ENCODE measurements around the gene GRID2.
"Not testable (repeated sequence)": the region's sequence is repeated elsewhere in the genome, so short reads cannot be mapped to it uniquely, and the experiment has no call there.

Gene GRID2

GRCh38 chr4:92451782-92452181 lies 148.0 kb downstream of the GRID2 start:
- no peak for DNase-seq (ENCODE audit: low read depth)
- H3K4me3 ChIP-seq (ENCODE audit: low read depth, low read length): no peak overlapping the region
- no peak for TF ChIP-seq CTCF (IDR thresholded peaks at IDR 0.05; ENCODE audit: low read depth, low read length, missing control alignments)

GRCh38 chr4:92452383-92452782 lies 148.6 kb downstream of the GRID2 start:
- not testable (repeated sequence) for DNase-seq (ENCODE audit: low read depth); H3K4me3 ChIP-seq (ENCODE audit: low read depth, low read length)

- no peak overlapping the region for H3K4me3 ChIP-seq (ENCODE audit: low read depth, low read length)
- no peak for DNase-seq (ENCODE audit: low read depth)
- TF ChIP-seq CTCF (IDR thresholded peaks at IDR 0.05; ENCODE audit: low read depth, low read length, missing control alignments): no peak
Observed at GRCh38 chr4:92455329-92455839, 151.6 kb downstream of the GRID2 start.

GRCh38 chr4:92455951-92456350 lies 152.2 kb downstream of the GRID2 start:
- H3K4me3 ChIP-seq (ENCODE audit: low read depth, low read length): no peak overlapping the region
- DNase-seq (ENCODE audit: low read depth): no peak
- TF ChIP-seq CTCF (IDR thresholded peaks at IDR 0.05; ENCODE audit: low read depth, low read length, missing control alignments): no peak

GRCh38 chr4:92461732-92462131 lies 158.0 kb downstream of the GRID2 start:
- no peak for DNase-seq (ENCODE audit: low read depth)
- no peak for TF ChIP-seq CTCF (IDR thresholded peaks at IDR 0.05; ENCODE audit: low read depth, low read length, missing control alignments)
- no peak overlapping the region for H3K4me3 ChIP-seq (ENCODE audit: low read depth, low read length)

GRCh38 chr4:92477298-92477697 lies 173.5 kb downstream of the GRID2 start:
- no peak for TF ChIP-seq CTCF (IDR thresholded peaks at IDR 0.05; ENCODE audit: low read depth, low read length, missing control alignments)
- DNase-seq (ENCODE audit: low read depth): no peak
- no peak overlapping the region for H3K4me3 ChIP-seq (ENCODE audit: low read depth, low read length)

GRCh38 chr4:92483341-92483740 lies 179.6 kb downstream of the GRID2 start:
- DNase-seq (ENCODE audit: low read depth): no peak
- H3K4me3 ChIP-seq (ENCODE audit: low read depth, low read length): no peak overlapping the region
- no peak for TF ChIP-seq CTCF (IDR thresholded peaks at IDR 0.05; ENCODE audit: low read depth, low read length, missing control alignments)

All from GM12864 (cell line).